IMR-90 (cell line): ENCODE measurements around the gene ZNF219. TPM values are rescaled to one million over a fixed set of nuclear protein-coding genes. Genes with fewer than 3 reads are reported as not detected.

ENCODE experiments used
- ATAC-seq: fragments of 200-7000 bp; cut with Tn5 transposase; 2 replicates; pipeline ENCODE4 v1.9.1; 2020; ENCODE audit warnings: low read depth, mild to moderate bottlenecking, moderate library complexity
- BruUV-seq: library from RNA; stranded (reverse); fragments of 400-500 nt; replicated peaks from 2 replicates; lab custom pipeline; 2021; lab: Mats Ljungman, UMichigan
- CTCF ChIA-PET: fragments of 300-600 bp; formaldehyde crosslinking; extraction: SDS; loops from one replicate; lab custom pipeline; 2021; ENCODE audit warnings: antibody characterized with exemption; lab: Yijun Ruan, JAX
- POLR2A ChIA-PET: fragments of 300-600 bp; sonication (Branson Sonifier 250); formaldehyde crosslinking; loops from one replicate; lab custom pipeline; 2022; ENCODE audit warnings: antibody characterized with exemption; ENCODE audit not compliant: unreplicated experiment; lab: Charles Lee
- DNase-seq: peaks from one replicate; pipeline ENCODE4 v3.0.0; 2013
- H2AFZ ChIP-seq: replicated peaks from 2 replicates; pipeline ENCODE3; 2013; ENCODE audit warnings: low read length, mild to moderate bottlenecking; ENCODE audit not compliant: poor library complexity
- H2AK5ac ChIP-seq: 2 replicates; pipeline ENCODE4 v1.6.1; 2013; ENCODE audit warnings: low read depth, low read length, inconsistent platforms
- H2AK9ac ChIP-seq: replicated peaks from 2 replicates; pipeline ENCODE3; 2013; ENCODE audit warnings: mild to moderate bottlenecking, low read depth, low read length, moderate library complexity; ENCODE audit not compliant: poor library complexity
- H2BK120ac ChIP-seq: 2 replicates; pipeline ENCODE4 v1.6.1; 2013; ENCODE audit warnings: low read depth, low read length, inconsistent platforms
- H2BK15ac ChIP-seq: 3 replicates; pipeline ENCODE4 v1.6.1; 2013; ENCODE audit warnings: low read depth, low read length, inconsistent platforms
- H2BK20ac ChIP-seq: 2 replicates; pipeline ENCODE4 v1.6.1; 2013; ENCODE audit warnings: low read depth, mild to moderate bottlenecking, inconsistent platforms, low read length, moderate library complexity
- H2BK5ac ChIP-seq: 2 replicates; pipeline ENCODE4 v1.6.1; 2013; ENCODE audit warnings: mild to moderate bottlenecking, low read depth, low read length, inconsistent platforms; ENCODE audit not compliant: poor library complexity, severe bottlenecking
- H3K14ac ChIP-seq: replicated peaks from 2 replicates; pipeline ENCODE4 v1.6.1; 2013; ENCODE audit warnings: low read depth, low read length, inconsistent platforms
- H3K18ac ChIP-seq: 2 replicates; pipeline ENCODE4 v1.6.1; 2013; ENCODE audit warnings: low read depth, low read length, control low read depth
- H3K23ac ChIP-seq: 2 replicates; pipeline ENCODE4 v1.6.1; 2013; ENCODE audit warnings: low read depth, low read length, inconsistent platforms
- H3K27ac ChIP-seq: 2 replicates; pipeline ENCODE4 v1.5.1; 2013; ENCODE audit warnings: mild to moderate bottlenecking, control low read depth, low read length; ENCODE audit not compliant: insufficient read depth
- H3K27me3 ChIP-seq: 2 replicates; pipeline ENCODE4 v1.6.1; 2013; ENCODE audit warnings: low read length; ENCODE audit not compliant: control insufficient read depth, insufficient read depth
- H3K36me3 ChIP-seq: 2 replicates; pipeline ENCODE4 v1.6.1; 2013; ENCODE audit warnings: low read length, mixed read lengths; ENCODE audit not compliant: control insufficient read depth, insufficient read depth
- H3K4ac ChIP-seq: 2 replicates; pipeline ENCODE4 v1.6.1; 2013; ENCODE audit warnings: low read depth, low read length, inconsistent platforms
- H3K4me1 ChIP-seq: 2 replicates; pipeline ENCODE4 v1.6.1; 2013; ENCODE audit warnings: low read length, mixed read lengths; ENCODE audit not compliant: control insufficient read depth, insufficient read depth
- H3K4me2 ChIP-seq: 2 replicates; pipeline ENCODE4 v1.6.1; 2013; ENCODE audit warnings: low read depth, mild to moderate bottlenecking, control low read depth, low read length, moderate library complexity
- H3K4me3 ChIP-seq: 2 replicates; pipeline ENCODE4 v1.5.1; 2013; ENCODE audit warnings: low read depth, mild to moderate bottlenecking, control low read depth, low read length, moderate library complexity; ENCODE audit not compliant: insufficient read depth
- H3K56ac ChIP-seq: 2 replicates; pipeline ENCODE4 v1.6.1; 2013; ENCODE audit warnings: low read length, inconsistent platforms; ENCODE audit not compliant: insufficient read depth; ENCODE audit errors: extremely low read depth
- H3K79me1 ChIP-seq, 2 experiments: 2 replicates each; pipeline ENCODE4 v1.6.1; 2013; ENCODE audit warnings: low read length in 2 of 2, inconsistent platforms in 1 of 2, low read depth in 1 of 2
- H3K9ac ChIP-seq: 2 replicates; pipeline ENCODE4 v1.6.1; 2013; ENCODE audit warnings: low read depth, low read length, control low read depth
- H3K9me1 ChIP-seq: 2 replicates; pipeline ENCODE4 v1.6.1; 2013; ENCODE audit warnings: low read length, inconsistent platforms; ENCODE audit not compliant: insufficient read depth
- H3K9me3 ChIP-seq: 2 replicates; pipeline ENCODE4 v1.6.1; 2013; ENCODE audit warnings: low read length; ENCODE audit not compliant: control insufficient read depth, insufficient read depth
- H4K20me1 ChIP-seq: 2 replicates; pipeline ENCODE4 v1.6.1; 2013; ENCODE audit warnings: low read length, inconsistent platforms; ENCODE audit not compliant: insufficient read depth
- H4K5ac ChIP-seq: 2 replicates; pipeline ENCODE4 v1.6.1; 2013; ENCODE audit warnings: mild to moderate bottlenecking, low read depth, low read length, control low read depth
- H4K8ac ChIP-seq, 2 experiments: 2 replicates each; pipeline ENCODE4 v1.6.1; 2013; ENCODE audit warnings: low read depth in 2 of 2, low read length in 2 of 2, control low read depth in 1 of 2, inconsistent platforms in 1 of 2
- H4K91ac ChIP-seq: 2 replicates; pipeline ENCODE4 v1.6.1; 2013; ENCODE audit warnings: low read depth, low read length, inconsistent platforms; ENCODE audit not compliant: insufficient read depth
- CEBPB ChIP-seq: IDR thresholded peaks from 2 replicates; pipeline ENCODE4 v1.6.1; 2012; ENCODE audit warnings: low read depth, low read length, improper control_type of control experiment
- FOS ChIP-seq: fragments of 150-350 bp; IDR thresholded peaks from 2 replicates; pipeline ENCODE4 v1.6.1; 2016; ENCODE audit warnings: low read depth, low read length
- MAFK ChIP-seq: IDR thresholded peaks from 2 replicates; pipeline ENCODE4 v1.6.1; 2012; ENCODE audit warnings: low read depth, low read length, improper control_type of control experiment
- MAZ ChIP-seq: IDR thresholded peaks from 2 replicates; pipeline ENCODE4 v1.6.1; 2012; ENCODE audit warnings: low read depth, mild to moderate bottlenecking, low read length, improper control_type of control experiment, moderate library complexity, borderline replicate concordance
- NFE2L2 ChIP-seq: fragments of 150-350 bp; IDR thresholded peaks from 2 replicates; pipeline ENCODE4 v1.6.1; 2016; ENCODE audit warnings: low read depth, mild to moderate bottlenecking, low read length
- RCOR1 ChIP-seq: IDR thresholded peaks from 2 replicates; pipeline ENCODE4 v1.6.1; 2012; ENCODE audit warnings: mild to moderate bottlenecking, low read length, improper control_type of control experiment; ENCODE audit not compliant: insufficient replicate concordance
- WGBS, 2 experiments: methylation state at CpG; one replicate each; pipeline versions ENCODE4 v1.1.5 to v1.1.7; 2013; ENCODE audit warnings: missing lambda C conversion rate in 2 of 2; ENCODE audit not compliant: insufficient read length in 1 of 2; ENCODE audit errors: extremely low coverage in 2 of 2; 5-methylcytosine and 5-hydroxymethylcytosine counted together
- dilution Hi-C: fragments of 300-500 bp; cut with HindIII; formaldehyde crosslinking; loops from one replicate; pipeline ENCODE4 v1.14.3; 2018; ENCODE audit warnings: low sequenced_read_pairs; ENCODE audit not compliant: unreplicated experiment
- in situ Hi-C: fragments of 300-500 bp; cut with MboI; formaldehyde crosslinking; loops from 3 replicates; pipeline ENCODE4 v1.14.3; 2019; ENCODE audit warnings: low sequenced_read_pairs, inconsistent platforms, mixed read lengths
- intact Hi-C: fragments of 100-400 bp; cut with micrococcal nuclease; formaldehyde crosslinking; loops from 2 replicates; pipeline ENCODE4 v1.10.0; 2022
- polyA plus RNA-seq, 3 experiments: library from polyadenylated mRNA; depleted of rRNA; stranded (reverse); fragments of >200 nt; gene quantifications; 2 replicates each; pipeline ENCODE4 v1.2.3, GENCODE V29; 2012; ENCODE audit warnings: low replicate concordance in 1 of 3
- total RNA-seq: library from RNA; depleted of rRNA; stranded (reverse); fragments of >200 nt; gene quantifications from 2 replicates; pipeline ENCODE4 v1.2.3, GENCODE V29; 2012

ZNF219 gene
- total and polyA plus RNA-seq, 2 of the 4 experiments (the other 2 are of a cell fraction) = 0.90 to 3.8 TPM

- no peak overlapping the region for H3K4ac ChIP-seq
- in situ Hi-C loops = no loop called here
- H3K4me2 ChIP-seq = no peak overlapping the region
- TF ChIP-seq CEBPB (peak; percentile 85), RCOR1 (no peak), FOS (no peak), NFE2L2 (no peak), MAZ (no peak), MAFK (no peak)
- H3K79me1 ChIP-seq = no peaks in the 10 kb centered on the region
- no peaks in the 10 kb centered on the region for H3K36me3 ChIP-seq
- BruUV-seq = no TSS peak
- H4K20me1 ChIP-seq = no peaks in the 10 kb centered on the region
- no peak overlapping the region for H4K5ac ChIP-seq
- no peaks in the 10 kb centered on the region for H3K9me1 ChIP-seq
- ChIA-PET CTCF (interaction anchor here (1.2 kb wide), 1 partner anchor 29 kb away, joined by 6 read pairs; no protein-coding TSS in a partner anchor), POLR2A (no interaction called here)
- H3K4me3 ChIP-seq = no peak overlapping the region
- no peak overlapping the region for H2AK5ac ChIP-seq
- H3K14ac ChIP-seq = no peak overlapping the region
- no peak overlapping the region for H2BK15ac ChIP-seq
- no peak overlapping the region for H2BK20ac ChIP-seq
- H2BK5ac ChIP-seq = no peak overlapping the region
- DNase-seq (no peak), ATAC-seq (no peak)
- dilution Hi-C loops = no loop called here
- no peak overlapping the region for H4K8ac ChIP-seq
- no CpG with 5 or more reads among the region's 6 CpGs for WGBS, 2 experiments
- H3K56ac ChIP-seq = no peak overlapping the region
- intact Hi-C loops = no loop called here
- no peaks in the 10 kb centered on the region for H3K9me3 ChIP-seq
- H2AK9ac ChIP-seq = no peak overlapping the region
- peaks cover 3% of the 10 kb centered on the region for H3K4me1 ChIP-seq
- H2AFZ ChIP-seq = no peak overlapping the region
- H3K18ac ChIP-seq = no peak overlapping the region
- no peak overlapping the region for H3K9ac ChIP-seq
- H3K23ac ChIP-seq = no peak overlapping the region
- H3K27ac ChIP-seq = no peak overlapping the region
- H4K91ac ChIP-seq = no peak overlapping the region
- H2BK120ac ChIP-seq = no peak overlapping the region
- H3K27me3 ChIP-seq = peaks cover 25% of the 10 kb centered on the region
Measured at GRCh38 chr14:21043974-21044618, 54.4 kb downstream of the ZNF219 start.
